H9 (cell line): ENCODE measurements around the gene SPDYC. TPM values are rescaled to one million over a fixed set of nuclear protein-coding genes. Genes with fewer than 3 reads are reported as not detected.
A peak's percentile ranks its signal among the peaks of the same experiment; 100 is the strongest.

ENCODE experiments used
- DNase-seq: peaks from one replicate; pipeline ENCODE4 v3.0.0-alpha.2; 2017
- H2AFZ ChIP-seq: one replicate; pipeline ENCODE4 v1.6.1; 2013; ENCODE audit warnings: mild to moderate bottlenecking, low read length, control low read depth, moderate library complexity
- H2AK5ac ChIP-seq: 2 replicates; pipeline ENCODE4 v1.6.1; 2013; ENCODE audit warnings: low read length, control low read depth, mixed read lengths; ENCODE audit not compliant: insufficient read length
- H2BK120ac ChIP-seq: one replicate; pipeline ENCODE4 v1.6.1; 2013; ENCODE audit warnings: low read depth, mild to moderate bottlenecking, low read length, control low read depth, inconsistent platforms; ENCODE audit not compliant: poor library complexity, severe bottlenecking
- H2BK12ac ChIP-seq: 2 replicates; pipeline ENCODE4 v1.6.1; 2013; ENCODE audit warnings: low read length, control low read depth, mixed read lengths, low read depth; ENCODE audit not compliant: insufficient read length
- H2BK15ac ChIP-seq: 2 replicates; pipeline ENCODE4 v1.6.1; 2013; ENCODE audit warnings: low read depth, low read length, control low read depth
- H2BK20ac ChIP-seq: one replicate; pipeline ENCODE4 v1.6.1; 2013; ENCODE audit warnings: low read depth, mild to moderate bottlenecking, low read length, control low read depth, inconsistent platforms; ENCODE audit not compliant: poor library complexity, severe bottlenecking
- H2BK5ac ChIP-seq: 2 replicates; pipeline ENCODE4 v1.6.1; 2013; ENCODE audit warnings: low read length, control low read depth, mixed read lengths; ENCODE audit not compliant: insufficient read length
- H3K14ac ChIP-seq: 2 replicates; pipeline ENCODE4 v1.6.1; 2013; ENCODE audit warnings: low read length, control low read depth; ENCODE audit not compliant: insufficient read depth
- H3K18ac ChIP-seq: 2 replicates; pipeline ENCODE4 v1.6.1; 2013; ENCODE audit warnings: low read depth, mild to moderate bottlenecking, mixed read lengths, low read length, control low read depth; ENCODE audit not compliant: insufficient read length
- H3K23ac ChIP-seq: 2 replicates; pipeline ENCODE4 v1.6.1; 2013; ENCODE audit warnings: low read length, control low read depth, mixed read lengths, low read depth; ENCODE audit not compliant: insufficient read length
- H3K23me2 ChIP-seq: 2 replicates; pipeline ENCODE4 v1.6.1; 2013; ENCODE audit warnings: low read depth, mild to moderate bottlenecking, mixed read lengths, low read length, control low read depth; ENCODE audit not compliant: insufficient read length, poor library complexity, severe bottlenecking
- H3K27ac ChIP-seq: 2 replicates; pipeline ENCODE4 v1.5.1; 2013; ENCODE audit warnings: low read length, control low read depth, mixed read lengths, low read depth; ENCODE audit not compliant: insufficient read length
- H3K27me3 ChIP-seq: 2 replicates; pipeline ENCODE4 v1.6.1; 2013; ENCODE audit warnings: low read length, control low read depth, inconsistent platforms; ENCODE audit not compliant: insufficient read depth
- H3K4ac ChIP-seq: 2 replicates; pipeline ENCODE4 v1.6.1; 2013; ENCODE audit warnings: low read depth, mild to moderate bottlenecking, control low read depth, inconsistent platforms, low read length, moderate library complexity
- H3K4me1 ChIP-seq: 2 replicates; pipeline ENCODE4 v1.6.1; 2013; ENCODE audit warnings: low read length, control low read depth, inconsistent platforms; ENCODE audit not compliant: insufficient read depth
- H3K4me2 ChIP-seq: 2 replicates; pipeline ENCODE4 v1.6.1; 2013; ENCODE audit warnings: low read length, control low read depth, mixed read lengths; ENCODE audit not compliant: insufficient read length, insufficient read depth
- H3K56ac ChIP-seq: 2 replicates; pipeline ENCODE4 v1.6.1; 2013; ENCODE audit warnings: low read depth, mild to moderate bottlenecking, mixed read lengths, low read length, control low read depth; ENCODE audit not compliant: insufficient read length
- H3K79me1 ChIP-seq: 2 replicates; pipeline ENCODE4 v1.6.1; 2013; ENCODE audit warnings: low read depth, mild to moderate bottlenecking, moderate library complexity, low read length, control low read depth, inconsistent platforms; ENCODE audit not compliant: insufficient read depth, poor library complexity, severe bottlenecking
- H3K79me2 ChIP-seq: 2 replicates; pipeline ENCODE4 v1.6.1; 2013; ENCODE audit warnings: low read length, control low read depth, inconsistent platforms; ENCODE audit not compliant: insufficient read depth
- H3K9ac ChIP-seq: 2 replicates; pipeline ENCODE4 v1.6.1; 2013; ENCODE audit warnings: low read length, control low read depth, mixed read lengths; ENCODE audit not compliant: insufficient read length; ENCODE audit errors: extremely low read depth
- H3K9me3 ChIP-seq: one replicate; pipeline ENCODE4 v1.6.1; 2013; ENCODE audit warnings: low read depth, low read length, inconsistent platforms; ENCODE audit not compliant: control insufficient read depth
- H3T11ph ChIP-seq: one replicate; pipeline ENCODE4 v1.6.1; 2013; ENCODE audit warnings: mild to moderate bottlenecking, low read length, control low read depth, inconsistent platforms
- H4K20me1 ChIP-seq: one replicate; pipeline ENCODE4 v1.6.1; 2013; ENCODE audit not compliant: control insufficient read depth, insufficient read length, insufficient read depth
- H4K5ac ChIP-seq: 2 replicates; pipeline ENCODE4 v1.6.1; 2013; ENCODE audit warnings: low read depth, mild to moderate bottlenecking, mixed read lengths, low read length, control low read depth; ENCODE audit not compliant: insufficient read length
- H4K8ac ChIP-seq: replicated peaks from 2 replicates; pipeline ENCODE4 v1.6.1; 2013; ENCODE audit warnings: low read length, control low read depth, mixed read lengths, low read depth; ENCODE audit not compliant: insufficient read length
- H4K91ac ChIP-seq: 2 replicates; pipeline ENCODE4 v1.6.1; 2013; ENCODE audit warnings: low read depth, mild to moderate bottlenecking, moderate library complexity, mixed read lengths, low read length, control low read depth; ENCODE audit not compliant: insufficient read length
- H3K27ac Mint-ChIP-seq, 3 experiments: 2 replicates in 2 of 3; 3 replicates in 1 of 3; pipeline ENCODE4 v1.8.0; 2020 to 2021; ENCODE audit warnings: mixed read lengths in 3 of 3, mild to moderate bottlenecking in 1 of 3, moderate library complexity in 1 of 3
- H3K27me3 Mint-ChIP-seq: 2 replicates; pipeline ENCODE4 v1.8.0; 2021; ENCODE audit warnings: low read depth, mild to moderate bottlenecking, moderate library complexity, mixed read lengths
- H3K36me3 Mint-ChIP-seq, 3 experiments: 2 replicates in 2 of 3; 3 replicates in 1 of 3; pipeline ENCODE4 v1.8.0; 2020 to 2021; ENCODE audit warnings: low read depth in 3 of 3, mixed read lengths in 3 of 3; ENCODE audit not compliant: insufficient read depth in 1 of 3
- H3K4me1 Mint-ChIP-seq, 2 experiments: 2 replicates each; pipeline ENCODE4 v1.8.0; 2020; ENCODE audit warnings: mixed read lengths in 2 of 2
- H3K4me3 Mint-ChIP-seq, 2 experiments: 2 replicates in 1 of 2; 3 replicates in 1 of 2; pipeline ENCODE4 v1.8.0; 2020 to 2021; ENCODE audit warnings: mild to moderate bottlenecking in 2 of 2, mixed read lengths in 2 of 2, moderate library complexity in 1 of 2
- H3K9me3 Mint-ChIP-seq, 2 experiments: 2 replicates in 1 of 2; 3 replicates in 1 of 2; pipeline ENCODE4 v1.8.0; 2020; ENCODE audit warnings: mild to moderate bottlenecking in 2 of 2, mixed read lengths in 2 of 2, moderate library complexity in 1 of 2
- CTCF ChIP-seq: fragments of 200-600 bp; sonication (generic); conservative IDR thresholded peaks from 3 replicates; pipeline ENCODE4 v1.8.0; 2021; ENCODE audit warnings: antibody characterized with exemption, mild to moderate bottlenecking
- WGBS: extraction: QIAGEN DNeasy Blood & Tissue Kit; methylation state at CpG from one replicate; pipeline ENCODE4 v1.1.7; 2013; ENCODE audit warnings: missing lambda C conversion rate, low lambda C conversion rate, mixed read lengths; ENCODE audit not compliant: insufficient read length; ENCODE audit errors: extremely low coverage; 5-methylcytosine and 5-hydroxymethylcytosine counted together
- total RNA-seq: library from RNA; stranded (reverse); gene quantifications from 2 replicates; pipeline ENCODE4 v1.2.1, GENCODE V29; 2021

The SPDYC gene
- total RNA-seq, 1 experiment from 2014 or later, result 0.61 TPM

- Mint-ChIP-seq H3K36me3 (no peaks in the 10 kb centered on the region; a peak in 1 of 7 replicates), H3K9me3 (no peaks in the 10 kb centered on the region), H3K4me3 (no peak overlapping the region), H3K4me1 (peaks cover 7 to 15% of the 10 kb centered on the region in 2 experiments), H3K27ac (peak overlapping the region in 2 of 3 experiments; percentile 43 to 83; a peak in 3 of 7 replicates), H3K27me3 (no peaks in the 10 kb centered on the region; the same call in 1 of the 2 replicates)
- Histone ChIP-seq H3K4me2 (no peak overlapping the region), H3K23ac (no peak overlapping the region), H2BK120ac (no peak overlapping the region), H2BK15ac (peak overlapping the region; percentile 86; the same call in 1 of the 2 replicates), H2BK20ac (no peak overlapping the region), H3T11ph (no peak overlapping the region), H3K27ac (no peak overlapping the region), H2BK5ac (no peak overlapping the region), H3K9ac (no peak overlapping the region), H3K14ac (no peak overlapping the region), H3K79me1 (no peaks in the 10 kb centered on the region), H4K91ac (no peak overlapping the region), H3K27me3 (no peaks in the 10 kb centered on the region), H2AK5ac (no peak overlapping the region), H3K56ac (no peak overlapping the region), H4K20me1 (no peaks in the 10 kb centered on the region), H3K4ac (no peak overlapping the region), H3K23me2 (no peaks in the 10 kb centered on the region), H3K9me3 (no peaks in the 10 kb centered on the region), H4K5ac (no peak overlapping the region), H2BK12ac (no peak overlapping the region), H3K18ac (peak overlapping the region; percentile 42), H3K79me2 (no peaks in the 10 kb centered on the region), H4K8ac (peak overlapping the region; percentile 71), H3K4me1 (no peaks in the 10 kb centered on the region; the same call in 1 of the 2 replicates), H2AFZ (no peak overlapping the region)
- no peak for DNase-seq
- TF ChIP-seq CTCF, result no peak
- no CpG with 5 or more reads among the region's 11 CpGs for WGBS
Observed at GRCh38 chr11:65169164-65169641, 830 bp upstream of the SPDYC start.
